HUES64 (cell line): Measurements from ENCODE around the gene DMXL1.
"Not testable (repeated sequence)": the region's sequence is repeated elsewhere in the genome, so short reads cannot be mapped to it uniquely, and the experiment has no call there.

Source experiments
- H3K27ac ChIP-seq: 2 replicates; pipeline ENCODE4 v1.7.0; 2013; ENCODE audit warnings: low read depth, low read length, inconsistent platforms
- H3K27me3 ChIP-seq: 2 replicates; pipeline ENCODE4 v1.6.1; 2013; ENCODE audit warnings: mild to moderate bottlenecking, low read length; ENCODE audit not compliant: insufficient read depth
- H3K36me3 ChIP-seq: 2 replicates; pipeline ENCODE4 v1.6.1; 2013; ENCODE audit warnings: mild to moderate bottlenecking, low read length; ENCODE audit not compliant: insufficient read depth
- H3K4me1 ChIP-seq: 2 replicates; pipeline ENCODE4 v1.6.1; 2013; ENCODE audit warnings: mild to moderate bottlenecking, low read length, moderate library complexity; ENCODE audit not compliant: insufficient read depth
- H3K4me3 ChIP-seq: 2 replicates; pipeline ENCODE4 v1.5.1; 2013; ENCODE audit warnings: mild to moderate bottlenecking, low read length, moderate library complexity
- H3K9ac ChIP-seq: 2 replicates; pipeline ENCODE4 v1.6.1; 2013; ENCODE audit warnings: mild to moderate bottlenecking, low read depth, low read length
- H3K9me3 ChIP-seq: 2 replicates; pipeline ENCODE4 v1.6.1; 2013; ENCODE audit warnings: low read depth, low read length; ENCODE audit not compliant: insufficient read depth
- WGBS: fragments of 150-250, 120-280 bp; methylation state at CpG from one replicate; pipeline ENCODE4 v1.1.7; 2013; ENCODE audit warnings: missing lambda C conversion rate; 5-methylcytosine and 5-hydroxymethylcytosine counted together

The DMXL1 gene

GRCh38 chr5:119217183-119217582, 146.3 kb downstream of the DMXL1 start:
- H3K9me3 ChIP-seq: no peaks in the 10 kb centered on the region
- peaks cover 33% of the 10 kb centered on the region for H3K36me3 ChIP-seq
- no peaks in the 10 kb centered on the region for H3K27me3 ChIP-seq
- 91% methylated on average over 2 of the region's 3 CpGs for WGBS
- H3K4me3 ChIP-seq: no peak overlapping the region
- no peak overlapping the region for H3K9ac ChIP-seq
- H3K27ac ChIP-seq: no peak overlapping the region
- H3K4me1 ChIP-seq: no peaks in the 10 kb centered on the region

- H3K4me1 ChIP-seq: no peaks in the 10 kb centered on the region
- WGBS: 98% methylated on average over 5 of the region's 6 CpGs
- no peak overlapping the region for H3K27ac ChIP-seq
- H3K27me3 ChIP-seq: no peaks in the 10 kb centered on the region
- H3K9ac ChIP-seq: no peak overlapping the region
- no peaks in the 10 kb centered on the region for H3K9me3 ChIP-seq
- no peak overlapping the region for H3K4me3 ChIP-seq
- H3K36me3 ChIP-seq: peaks cover 38% of the 10 kb centered on the region
Observed at GRCh38 chr5:119218830-119219782, 148.2 kb downstream of the DMXL1 start.

DNA sequence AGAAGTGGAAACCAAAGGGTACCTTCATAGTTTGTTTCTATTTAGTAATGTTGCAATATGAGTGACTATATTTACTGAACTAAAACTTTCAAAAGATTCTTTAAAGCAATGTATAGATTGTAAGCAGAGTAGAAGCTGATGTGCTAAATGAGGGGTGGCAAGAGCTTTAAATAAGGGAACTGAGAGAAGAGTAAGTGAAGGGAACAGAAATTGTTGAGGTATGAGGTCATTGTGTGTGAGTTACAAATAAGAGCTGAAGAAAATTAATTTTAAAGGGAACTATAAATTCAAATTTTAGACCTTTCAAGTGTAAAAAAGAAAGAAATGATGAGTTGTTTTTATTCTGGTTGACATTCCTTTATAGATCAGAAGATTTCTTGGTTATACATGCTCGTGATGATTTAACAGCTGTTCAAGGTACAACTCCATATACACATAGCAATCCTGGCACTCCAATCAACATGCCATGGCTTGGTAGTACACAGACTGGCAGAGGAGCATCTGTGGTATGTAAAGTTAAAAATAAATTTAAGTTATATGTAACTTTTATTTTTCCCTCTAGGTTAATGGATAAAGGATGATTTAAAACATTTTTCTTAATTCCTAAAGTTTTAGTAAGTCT, 149.8 kb downstream of the DMXL1 start:
- H3K36me3 ChIP-seq: peaks cover 38% of the 10 kb centered on the region
- no peaks in the 10 kb centered on the region for H3K4me1 ChIP-seq
- no peaks in the 10 kb centered on the region for H3K27me3 ChIP-seq
- no peaks in the 10 kb centered on the region for H3K9me3 ChIP-seq
- no peak overlapping the region for H3K4me3 ChIP-seq
- WGBS: 100% methylated on average over 1 of the region's 1 CpG
- H3K9ac ChIP-seq: no peak overlapping the region
- no peak overlapping the region for H3K27ac ChIP-seq

DNA sequence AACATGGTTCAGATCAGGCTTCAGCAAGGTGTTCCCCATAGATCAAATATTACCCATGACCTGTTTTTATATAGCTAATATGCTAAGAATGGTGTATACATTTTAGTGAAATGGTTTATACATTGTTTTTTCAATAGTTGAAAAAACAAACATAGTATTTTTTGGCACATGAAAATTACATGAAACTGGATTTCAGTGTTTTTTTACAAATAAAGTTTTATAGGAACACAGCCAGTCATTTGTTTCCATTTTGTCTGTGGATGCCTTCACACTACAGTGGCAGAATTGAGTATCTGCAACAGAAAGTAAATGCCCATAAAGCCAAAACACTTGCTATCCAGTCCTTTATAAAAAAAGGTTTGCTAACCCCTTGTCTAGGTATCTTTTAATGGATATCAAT, 150.4 kb downstream of the DMXL1 start:
- H3K9ac ChIP-seq: no peak overlapping the region
- H3K36me3 ChIP-seq: peaks cover 38% of the 10 kb centered on the region
- H3K27ac ChIP-seq: no peak overlapping the region

DNA sequence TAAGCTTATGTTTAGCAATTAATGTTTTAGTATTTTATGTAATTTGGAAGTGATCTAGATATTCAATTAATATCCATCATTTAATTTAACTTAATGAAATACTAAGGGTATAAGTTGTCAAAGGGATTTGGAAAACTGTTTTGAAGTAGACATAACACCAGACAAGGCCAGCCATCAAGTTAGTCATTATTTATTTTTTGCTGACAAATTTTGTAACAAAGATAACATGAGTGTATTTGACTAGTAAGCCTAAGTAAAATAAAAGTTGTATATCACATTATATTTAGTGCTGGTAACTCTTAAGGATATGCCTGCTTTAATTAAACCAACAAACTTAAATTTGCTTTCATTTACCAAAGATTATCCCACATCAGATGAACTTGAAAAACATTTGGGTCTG, 159.1 kb downstream of the DMXL1 start:
- no peaks in the 10 kb centered on the region for H3K4me1 ChIP-seq
- no peak overlapping the region for H3K9ac ChIP-seq
- no peaks in the 10 kb centered on the region for H3K9me3 ChIP-seq
- no peaks in the 10 kb centered on the region for H3K27me3 ChIP-seq
- no peak overlapping the region for H3K27ac ChIP-seq
- no peak overlapping the region for H3K4me3 ChIP-seq
- H3K36me3 ChIP-seq: peaks cover 27% of the 10 kb centered on the region

More for the DNA sequence above, 150.4 kb downstream of the DMXL1 start:
- no peak overlapping the region for H3K4me3 ChIP-seq
- no peaks in the 10 kb centered on the region for H3K9me3 ChIP-seq
- H3K4me1 ChIP-seq: no peaks in the 10 kb centered on the region
- H3K27me3 ChIP-seq: no peaks in the 10 kb centered on the region

- Histone ChIP-seq H3K9ac (no peak overlapping the region), H3K4me3 (no peak overlapping the region), H3K27ac (no peak overlapping the region), H3K9me3 (no peaks in the 10 kb centered on the region), H3K27me3 (no peaks in the 10 kb centered on the region), H3K36me3 (peaks cover 34% of the 10 kb centered on the region), H3K4me1 (no peaks in the 10 kb centered on the region)
- 94% methylated on average over 6 of the region's 6 CpGs for WGBS
Observed at GRCh38 chr5:119238265-119239118, 167.6 kb downstream of the DMXL1 start.

DNA sequence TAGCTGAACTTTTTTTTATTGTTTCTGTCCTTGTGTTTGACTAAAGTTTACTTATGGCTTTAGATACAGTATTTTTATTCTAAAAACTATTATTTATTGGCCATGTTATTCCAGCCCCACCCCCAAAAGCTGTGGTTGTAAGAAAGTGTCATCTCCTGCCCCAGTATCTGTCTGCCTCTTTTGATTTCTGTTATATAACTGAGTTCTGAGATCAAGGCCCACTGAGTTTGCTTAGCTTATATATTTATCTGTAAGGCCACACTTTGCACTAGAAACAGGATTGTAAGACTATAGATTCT, 168.2 kb downstream of the DMXL1 start:
- Histone ChIP-seq H3K4me1 (peaks cover 3% of the 10 kb centered on the region), H3K36me3 (peaks cover 29% of the 10 kb centered on the region), H3K27me3 (no peaks in the 10 kb centered on the region), H3K9ac (no peak overlapping the region), H3K4me3 (no peak overlapping the region), H3K9me3 (no peaks in the 10 kb centered on the region), H3K27ac (no peak overlapping the region)

- Histone ChIP-seq H3K36me3 (peaks cover 22% of the 10 kb centered on the region), H3K4me1 (peaks cover 10% of the 10 kb centered on the region)
- WGBS: 96% methylated on average over 2 of the region's 3 CpGs
- not testable (repeated sequence) for H3K9ac ChIP-seq, H3K9me3 ChIP-seq, H3K27me3 ChIP-seq, H3K27ac ChIP-seq, H3K4me3 ChIP-seq
Observed at GRCh38 chr5:119239826-119240225, 168.9 kb downstream of the DMXL1 start.

DNA sequence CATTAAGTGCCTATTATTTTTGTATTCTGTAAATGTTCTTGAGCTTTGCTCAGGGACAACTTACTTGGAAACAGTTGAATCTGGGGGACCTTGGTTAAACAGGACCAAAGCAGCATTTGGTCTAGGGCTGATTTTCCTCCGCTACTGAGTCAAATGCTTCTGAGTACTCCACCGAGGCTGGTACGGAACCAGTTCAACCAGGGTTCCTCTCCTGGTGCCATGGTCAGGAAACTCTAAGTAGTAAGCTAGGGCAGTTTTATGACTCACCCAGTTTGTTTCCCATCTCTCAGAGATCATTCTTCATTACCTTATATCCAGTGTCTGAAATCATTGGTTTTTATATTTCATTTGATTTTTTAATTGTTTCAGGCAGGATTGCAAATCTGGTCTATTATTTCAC, 173.0 kb downstream of the DMXL1 start:
- Histone ChIP-seq H3K4me3 (no peak overlapping the region), H3K27me3 (no peaks in the 10 kb centered on the region), H3K4me1 (peaks cover 14% of the 10 kb centered on the region), H3K9ac (no peak overlapping the region), H3K9me3 (no peaks in the 10 kb centered on the region), H3K27ac (no peak overlapping the region; the same call in 1 of the 2 replicates), H3K36me3 (peaks cover 21% of the 10 kb centered on the region)
- WGBS: 93% methylated on average over 3 of the region's 3 CpGs

DNA sequence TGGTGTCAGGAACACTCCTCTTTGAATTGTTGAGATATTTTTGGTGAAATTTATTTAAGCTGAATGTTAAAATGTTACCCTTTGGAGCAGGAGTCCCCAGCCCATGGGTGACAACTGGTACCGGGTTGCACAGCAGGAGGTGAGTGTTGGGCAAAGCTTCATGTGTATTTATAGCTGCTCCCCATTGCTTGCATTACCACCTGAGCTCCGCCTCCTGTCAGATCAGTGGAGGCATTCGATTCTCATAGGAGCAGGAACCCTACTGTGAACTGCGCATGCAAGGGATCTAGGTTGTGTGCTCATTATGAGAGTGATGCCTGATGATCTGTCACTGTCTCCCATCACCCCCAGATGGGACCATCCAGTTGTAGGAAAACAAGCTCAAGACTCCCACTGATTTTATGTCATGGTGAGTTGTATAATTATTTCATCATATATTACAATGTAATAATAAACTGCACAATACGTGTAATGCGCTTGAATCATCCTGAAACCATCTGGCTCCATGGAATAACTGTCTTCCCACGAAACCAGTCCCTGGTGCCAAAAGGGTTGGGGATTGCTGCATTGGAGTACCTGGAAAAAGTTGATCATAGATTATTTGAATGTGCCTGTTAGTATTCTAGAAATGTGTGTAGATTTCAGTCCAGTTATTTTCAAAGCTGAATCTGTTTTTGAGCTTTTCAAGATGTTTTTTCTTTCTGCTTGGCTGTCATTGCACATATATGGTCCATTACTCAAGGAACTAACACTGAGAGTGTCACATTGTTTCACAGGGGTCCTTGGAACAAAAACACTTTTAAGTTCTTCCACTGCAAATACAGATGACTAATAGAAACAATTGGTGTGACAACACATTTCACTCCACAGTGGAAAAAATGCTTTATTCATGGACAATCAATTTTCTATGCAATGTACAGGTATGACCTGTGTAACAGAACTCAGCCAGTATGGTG, 180.3 kb downstream of the DMXL1 start:
- Histone ChIP-seq H3K36me3 (peaks cover 4% of the 10 kb centered on the region; the same call in 1 of the 2 replicates), H3K27ac (no peak overlapping the region), H3K9ac (no peak overlapping the region), H3K4me3 (no peak overlapping the region), H3K9me3 (no peaks in the 10 kb centered on the region), H3K4me1 (no peaks in the 10 kb centered on the region), H3K27me3 (no peaks in the 10 kb centered on the region)
- 95% methylated on average over 7 of the region's 7 CpGs for WGBS
